A673 (cell line): ENCODE results near the gene SLC66A2. TPM values are rescaled to one million over a fixed set of nuclear protein-coding genes. Genes with fewer than 3 reads are reported as not detected.

ENCODE experiments used
- BruUV-seq: library from RNA; stranded (reverse); fragments of 400-500 nt; replicated peaks from 2 replicates; lab custom pipeline; 2021; lab: Mats Ljungman, UMichigan
- CTCF ChIA-PET: fragments of 300-600 bp; sonication (Branson Sonifier 250); formaldehyde crosslinking; loops from one replicate; lab custom pipeline; 2022; ENCODE audit warnings: antibody characterized with exemption; lab: Charles Lee
- POLR2A ChIA-PET: fragments of 300-600 bp; sonication (Branson Sonifier 250); formaldehyde crosslinking; loops from one replicate; lab custom pipeline; 2022; ENCODE audit warnings: antibody characterized with exemption; ENCODE audit not compliant: low non-redundant PET; lab: Charles Lee
- DNase-seq: peaks from one replicate; pipeline ENCODE4 v3.0.0-alpha.2; 2015; ENCODE audit warnings: low spot score
- H3K27ac ChIP-seq: fragments of 200-600 bp; sonication (generic); 2 replicates; pipeline ENCODE4 v1.5.1; 2016; ENCODE audit warnings: mixed run types, low read depth, mild to moderate bottlenecking, mixed read lengths, antibody characterized with exemption, low read length; ENCODE audit not compliant: poor library complexity, severe bottlenecking
- H3K27me3 ChIP-seq: fragments of 200-600 bp; sonication (generic); replicated peaks from 2 replicates; pipeline ENCODE4 v1.6.1; 2017; ENCODE audit warnings: mixed run types, low read depth, mild to moderate bottlenecking, mixed read lengths, antibody characterized with exemption, low read length; ENCODE audit not compliant: insufficient read depth, poor library complexity
- H3K36me3 ChIP-seq: fragments of 200-600 bp; sonication (generic); 2 replicates; pipeline ENCODE4 v1.6.1; 2016; ENCODE audit warnings: mixed run types, mild to moderate bottlenecking, mixed read lengths, antibody characterized with exemption, low read length; ENCODE audit not compliant: insufficient read depth, poor library complexity, severe bottlenecking
- H3K4me1 ChIP-seq: fragments of 200-600 bp; sonication (generic); 2 replicates; pipeline ENCODE4 v1.6.1; 2017; ENCODE audit warnings: mixed run types, mild to moderate bottlenecking, mixed read lengths, antibody characterized with exemption, low read length; ENCODE audit not compliant: insufficient read depth, poor library complexity, severe bottlenecking
- H3K4me3 ChIP-seq: fragments of 200-600 bp; sonication (generic); 2 replicates; pipeline ENCODE4 v1.5.1; 2016; ENCODE audit warnings: low read depth, mixed run types, mild to moderate bottlenecking, mixed read lengths, low read length; ENCODE audit not compliant: poor library complexity, severe bottlenecking
- H3K9me3 ChIP-seq: fragments of 200-600 bp; sonication (generic); 2 replicates; pipeline ENCODE4 v1.6.1; 2016; ENCODE audit warnings: mixed run types, low read depth, mild to moderate bottlenecking, mixed read lengths, antibody characterized with exemption, low read length; ENCODE audit not compliant: poor library complexity, severe bottlenecking
- CTCF ChIP-seq: fragments of 300-800, 200-600 bp; sonication (generic); conservative IDR thresholded peaks from 2 replicates; pipeline ENCODE4 v1.5.1; 2017; ENCODE audit warnings: low read depth, mild to moderate bottlenecking, antibody characterized with exemption, low read length, moderate library complexity, mixed read lengths
- EZH2 ChIP-seq: fragments of 200-600 bp; sonication (generic); IDR thresholded peaks from 2 replicates; pipeline ENCODE4 v1.6.1; 2017; ENCODE audit warnings: borderline replicate concordance, low read depth, mild to moderate bottlenecking, mixed read lengths, antibody characterized with exemption, low read length; ENCODE audit not compliant: poor library complexity, severe bottlenecking
- intact Hi-C: fragments of 100-400 bp; cut with micrococcal nuclease; formaldehyde crosslinking; loops from one replicate; pipeline ENCODE4 v1.10.0; 2022; ENCODE audit not compliant: unreplicated experiment
- total RNA-seq: library from RNA; stranded (reverse); gene quantifications from 2 replicates; pipeline ENCODE4 v1.2.3, GENCODE V29; 2021

The SLC66A2 gene
- total RNA-seq, 1 experiment from 2014 or later = 28.0 TPM

GRCh38 chr18:79954791-79955190, 3.3 kb upstream of the SLC66A2 start:
- CTCF ChIA-PET = no interaction called here
- POLR2A ChIA-PET = no interaction called here
- intact Hi-C loops = loop anchor here (5.0 to 10.0 kb wide), 2 partner anchors 78 to 160 kb away; partner anchors contain the start of genes KCNG2 and RBFA
- H3K36me3 ChIP-seq = no peaks in the 10 kb centered on the region
- DNase-seq = no peak
- no peak overlapping the region for H3K27ac ChIP-seq
- H3K27me3 ChIP-seq = no peaks in the 10 kb centered on the region
- peaks cover 7% of the 10 kb centered on the region for H3K4me1 ChIP-seq
- TF ChIP-seq EZH2 = no peak
- no peak for TF ChIP-seq CTCF
- H3K4me3 ChIP-seq = no peak overlapping the region
- no peaks in the 10 kb centered on the region for H3K9me3 ChIP-seq
- BruUV-seq = no TSS peak

GRCh38 chr18:79953971-79954651, 2.7 kb upstream of the SLC66A2 start:
- Histone ChIP-seq H3K27ac (no peak overlapping the region), H3K4me1 (peaks cover 8% of the 10 kb centered on the region), H3K36me3 (no peaks in the 10 kb centered on the region), H3K9me3 (no peaks in the 10 kb centered on the region), H3K4me3 (no peak overlapping the region), H3K27me3 (no peaks in the 10 kb centered on the region)
- DNase-seq = no peak
- CTCF ChIA-PET = no interaction called here
- POLR2A ChIA-PET = no interaction called here
- intact Hi-C loops = loop anchor here (5.0 to 10.0 kb wide), 2 partner anchors 78 to 159 kb away; partner anchors contain the start of genes KCNG2 and RBFA
- no TSS peak for BruUV-seq
- TF ChIP-seq CTCF = no peak
- no peak for TF ChIP-seq EZH2

- no peak overlapping the region for H3K27ac ChIP-seq
- H3K4me3 ChIP-seq = no peak overlapping the region
- ChIA-PET CTCF (no interaction called here), POLR2A (no interaction called here)
- intact Hi-C loops = loop anchor here (5.0 to 10.0 kb wide), 2 partner anchors 79 to 158 kb away; partner anchors contain the start of genes KCNG2 and RBFA
- no peak for DNase-seq
- BruUV-seq = no TSS peak
- H3K27me3 ChIP-seq = no peaks in the 10 kb centered on the region
- H3K9me3 ChIP-seq = no peaks in the 10 kb centered on the region
- peaks cover 10% of the 10 kb centered on the region for H3K4me1 ChIP-seq
- peaks cover 6% of the 10 kb centered on the region for H3K36me3 ChIP-seq
- TF ChIP-seq CTCF = no peak
- TF ChIP-seq EZH2 = no peak
These were observed 1.6 kb upstream of the SLC66A2 start for GRCh38 chr18:79952996-79953559.
